Hematopoietic multipotent progenitor cell (in vitro differentiated cells): ENCODE measurements around the gene TMEM37. TPM values are rescaled to one million over a fixed set of nuclear protein-coding genes. Genes with fewer than 3 reads are reported as not detected.

ENCODE experiments used
- total RNA-seq: library from RNA; depleted of rRNA; stranded (reverse); fragments of >200 nt; gene quantifications from one replicate; pipeline ENCODE4 v1.2.3, GENCODE V29; 2012

TMEM37 gene
- total RNA-seq, 1 donor, result not detected

Other genes with a start within 250 kb of the TMEM37 start
- gene STEAP3, start 208.0 kb upstream of the TMEM37 start, total RNA-seq, result 13.5 TPM
- 4.0 TPM for gene C2orf76, start 65.0 kb upstream of the TMEM37 start, total RNA-seq
- 23.2 TPM for gene DBI, start 64.9 kb upstream of the TMEM37 start, total RNA-seq
- not detected for gene SCTR, start 92.6 kb downstream of the TMEM37 start, total RNA-seq
- not detected for gene CFAP221, start 112.6 kb downstream of the TMEM37 start, total RNA-seq
- gene TMEM177, start 247.3 kb downstream of the TMEM37 start, total RNA-seq, result 19.7 TPM